HUES64 (cell line): ENCODE measurements around the gene TAF4B.

Experiments
- H3K27ac ChIP-seq: 2 replicates; pipeline ENCODE4 v1.7.0; 2013; ENCODE audit warnings: low read depth, low read length, inconsistent platforms
- H3K27me3 ChIP-seq: 2 replicates; pipeline ENCODE4 v1.6.1; 2013; ENCODE audit warnings: mild to moderate bottlenecking, low read length; ENCODE audit not compliant: insufficient read depth
- H3K36me3 ChIP-seq: 2 replicates; pipeline ENCODE4 v1.6.1; 2013; ENCODE audit warnings: mild to moderate bottlenecking, low read length; ENCODE audit not compliant: insufficient read depth
- H3K4me1 ChIP-seq: 2 replicates; pipeline ENCODE4 v1.6.1; 2013; ENCODE audit warnings: mild to moderate bottlenecking, low read length, moderate library complexity; ENCODE audit not compliant: insufficient read depth
- H3K4me3 ChIP-seq: 2 replicates; pipeline ENCODE4 v1.5.1; 2013; ENCODE audit warnings: mild to moderate bottlenecking, low read length, moderate library complexity
- H3K9ac ChIP-seq: 2 replicates; pipeline ENCODE4 v1.6.1; 2013; ENCODE audit warnings: mild to moderate bottlenecking, low read depth, low read length
- H3K9me3 ChIP-seq: 2 replicates; pipeline ENCODE4 v1.6.1; 2013; ENCODE audit warnings: low read depth, low read length; ENCODE audit not compliant: insufficient read depth
- WGBS: fragments of 150-250, 120-280 bp; methylation state at CpG from one replicate; pipeline ENCODE4 v1.1.7; 2013; ENCODE audit warnings: missing lambda C conversion rate; 5-methylcytosine and 5-hydroxymethylcytosine counted together

TAF4B gene

GRCh38 chr18:26415631-26416030, 189.4 kb downstream of the TAF4B start:
- H3K4me1 ChIP-seq = peaks cover 28% of the 10 kb centered on the region
- no peaks in the 10 kb centered on the region for H3K36me3 ChIP-seq
- H3K27me3 ChIP-seq = no peaks in the 10 kb centered on the region
- peak overlapping the region; percentile 38; the same call in 1 of the 2 replicates for H3K27ac ChIP-seq
- H3K4me3 ChIP-seq = no peak overlapping the region
- 60% methylated on average over 7 of the region's 7 CpGs for WGBS
- peak overlapping the region; percentile 30; the same call in 1 of the 2 replicates for H3K9ac ChIP-seq
- H3K9me3 ChIP-seq = no peaks in the 10 kb centered on the region

GRCh38 chr18:26416652-26417150, 190.5 kb downstream of the TAF4B start:
- H3K27me3 ChIP-seq = no peaks in the 10 kb centered on the region
- 95% methylated on average over 7 of the region's 8 CpGs for WGBS
- H3K9ac ChIP-seq = no peak overlapping the region
- H3K9me3 ChIP-seq = no peaks in the 10 kb centered on the region
- H3K4me1 ChIP-seq = peaks cover 28% of the 10 kb centered on the region
- no peak overlapping the region for H3K27ac ChIP-seq
- H3K36me3 ChIP-seq = no peaks in the 10 kb centered on the region
- H3K4me3 ChIP-seq = no peak overlapping the region

GRCh38 chr18:26417190-26417589, 190.9 kb downstream of the TAF4B start:
- WGBS = 93% methylated on average over 12 of the region's 12 CpGs
- Histone ChIP-seq H3K4me1 (peaks cover 28% of the 10 kb centered on the region), H3K27ac (no peak overlapping the region), H3K9ac (no peak overlapping the region), H3K36me3 (no peaks in the 10 kb centered on the region), H3K9me3 (no peaks in the 10 kb centered on the region), H3K27me3 (no peaks in the 10 kb centered on the region), H3K4me3 (no peak overlapping the region)

GRCh38 chr18:26418225-26418624, 192.0 kb downstream of the TAF4B start:
- Histone ChIP-seq H3K4me3 (no peak overlapping the region), H3K36me3 (no peaks in the 10 kb centered on the region), H3K9ac (no peak overlapping the region), H3K4me1 (peaks cover 28% of the 10 kb centered on the region), H3K9me3 (no peaks in the 10 kb centered on the region), H3K27ac (no peak overlapping the region), H3K27me3 (no peaks in the 10 kb centered on the region)
- WGBS = 96% methylated on average over 4 of the region's 4 CpGs

GRCh38 chr18:26419746-26420145, 193.5 kb downstream of the TAF4B start:
- H3K36me3 ChIP-seq = no peaks in the 10 kb centered on the region

GRCh38 chr18:26421503-26421902, 195.3 kb downstream of the TAF4B start:
- Histone ChIP-seq H3K36me3 (no peaks in the 10 kb centered on the region), H3K4me3 (no peak overlapping the region), H3K27ac (no peak overlapping the region), H3K9me3 (no peaks in the 10 kb centered on the region), H3K4me1 (peaks cover 2% of the 10 kb centered on the region; the same call in 1 of the 2 replicates), H3K27me3 (no peaks in the 10 kb centered on the region), H3K9ac (no peak overlapping the region)
- 89% methylated on average over 6 of the region's 6 CpGs for WGBS

More at GRCh38 chr18:26419746-26420145, 193.5 kb downstream of the TAF4B start:
- H3K4me3 ChIP-seq = no peak overlapping the region
- no peak overlapping the region for H3K27ac ChIP-seq
- peaks cover 20% of the 10 kb centered on the region for H3K4me1 ChIP-seq
- no peak overlapping the region for H3K9ac ChIP-seq
- 92% methylated on average over 9 of the region's 9 CpGs for WGBS
- H3K9me3 ChIP-seq = no peaks in the 10 kb centered on the region
- H3K27me3 ChIP-seq = no peaks in the 10 kb centered on the region

- WGBS = 93% methylated on average over 9 of the region's 9 CpGs
- Histone ChIP-seq H3K27me3 (no peaks in the 10 kb centered on the region), H3K9ac (no peak overlapping the region), H3K9me3 (no peaks in the 10 kb centered on the region), H3K27ac (no peak overlapping the region), H3K4me3 (no peak overlapping the region), H3K4me1 (no peaks in the 10 kb centered on the region), H3K36me3 (no peaks in the 10 kb centered on the region)
These were observed 195.7 kb downstream of the TAF4B start for GRCh38 chr18:26421931-26422330.

- WGBS = 93% methylated on average over 5 of the region's 6 CpGs
- H3K27me3 ChIP-seq = no peaks in the 10 kb centered on the region
- no peak overlapping the region for H3K4me3 ChIP-seq
- no peaks in the 10 kb centered on the region for H3K36me3 ChIP-seq
- H3K27ac ChIP-seq = no peak overlapping the region
- H3K4me1 ChIP-seq = no peaks in the 10 kb centered on the region
- H3K9ac ChIP-seq = no peak overlapping the region
- no peaks in the 10 kb centered on the region for H3K9me3 ChIP-seq
These were observed 196.4 kb downstream of the TAF4B start for GRCh38 chr18:26422472-26423162.

GRCh38 chr18:26424428-26425147, 198.3 kb downstream of the TAF4B start:
- Histone ChIP-seq H3K4me1 (peaks cover 3% of the 10 kb centered on the region; the same call in 1 of the 2 replicates), H3K9me3 (no peaks in the 10 kb centered on the region), H3K27ac (no peak overlapping the region), H3K9ac (no peak overlapping the region), H3K4me3 (no peak overlapping the region), H3K36me3 (no peaks in the 10 kb centered on the region), H3K27me3 (no peaks in the 10 kb centered on the region)
- 93% methylated on average over 4 of the region's 4 CpGs for WGBS

- no peaks in the 10 kb centered on the region for H3K9me3 ChIP-seq
- H3K4me3 ChIP-seq = no peak overlapping the region
- peaks cover 7% of the 10 kb centered on the region; the same call in 1 of the 2 replicates for H3K4me1 ChIP-seq
- no peak overlapping the region for H3K9ac ChIP-seq
- no peak overlapping the region for H3K27ac ChIP-seq
- 88% methylated on average over 5 of the region's 5 CpGs for whole genome bisulfite sequencing
- no peaks in the 10 kb centered on the region for H3K36me3 ChIP-seq
- H3K27me3 ChIP-seq = no peaks in the 10 kb centered on the region
These were observed 198.9 kb downstream of the TAF4B start for GRCh38 chr18:26425148-26425531.

- Histone ChIP-seq H3K4me1 (peaks cover 7% of the 10 kb centered on the region; the same call in 1 of the 2 replicates), H3K9me3 (no peaks in the 10 kb centered on the region), H3K27me3 (no peaks in the 10 kb centered on the region), H3K27ac (no peak overlapping the region), H3K36me3 (no peaks in the 10 kb centered on the region), H3K4me3 (no peak overlapping the region), H3K9ac (no peak overlapping the region)
- 59% methylated on average over 5 of the region's 5 CpGs for WGBS
These were observed 203.4 kb downstream of the TAF4B start for GRCh38 chr18:26429535-26430226.
